NB4 (cell line): ENCODE measurements around the gene HNRNPR.

Experiments
- MYC ChIP-seq: IDR thresholded peaks from 2 replicates; pipeline ENCODE4 v1.6.1; 2011; ENCODE audit warnings: low read depth, low read length
- POLR2A ChIP-seq: IDR thresholded peaks from 2 replicates; pipeline ENCODE4 v1.6.1; 2011; ENCODE audit warnings: mild to moderate bottlenecking; ENCODE audit not compliant: insufficient read length; ENCODE audit errors: extremely low read depth
- TF ChIP-seq, protein P1 (sequence below): IDR thresholded peaks from one replicate; pipeline ENCODE4 v1.5.1; 2012; ENCODE audit warnings: low read depth, low read length
- TF ChIP-seq, protein P2 (sequence below): IDR thresholded peaks from 2 replicates; pipeline ENCODE4 v1.6.1; 2011; ENCODE audit warnings: low read depth, low read length

- TF ChIP-seq, protein P1, sequence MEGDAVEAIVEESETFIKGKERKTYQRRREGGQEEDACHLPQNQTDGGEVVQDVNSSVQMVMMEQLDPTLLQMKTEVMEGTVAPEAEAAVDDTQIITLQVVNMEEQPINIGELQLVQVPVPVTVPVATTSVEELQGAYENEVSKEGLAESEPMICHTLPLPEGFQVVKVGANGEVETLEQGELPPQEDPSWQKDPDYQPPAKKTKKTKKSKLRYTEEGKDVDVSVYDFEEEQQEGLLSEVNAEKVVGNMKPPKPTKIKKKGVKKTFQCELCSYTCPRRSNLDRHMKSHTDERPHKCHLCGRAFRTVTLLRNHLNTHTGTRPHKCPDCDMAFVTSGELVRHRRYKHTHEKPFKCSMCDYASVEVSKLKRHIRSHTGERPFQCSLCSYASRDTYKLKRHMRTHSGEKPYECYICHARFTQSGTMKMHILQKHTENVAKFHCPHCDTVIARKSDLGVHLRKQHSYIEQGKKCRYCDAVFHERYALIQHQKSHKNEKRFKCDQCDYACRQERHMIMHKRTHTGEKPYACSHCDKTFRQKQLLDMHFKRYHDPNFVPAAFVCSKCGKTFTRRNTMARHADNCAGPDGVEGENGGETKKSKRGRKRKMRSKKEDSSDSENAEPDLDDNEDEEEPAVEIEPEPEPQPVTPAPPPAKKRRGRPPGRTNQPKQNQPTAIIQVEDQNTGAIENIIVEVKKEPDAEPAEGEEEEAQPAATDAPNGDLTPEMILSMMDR: no peak
- TF ChIP-seq MYC: no peak
- TF ChIP-seq POLR2A: no peak
- TF ChIP-seq, protein P2, sequence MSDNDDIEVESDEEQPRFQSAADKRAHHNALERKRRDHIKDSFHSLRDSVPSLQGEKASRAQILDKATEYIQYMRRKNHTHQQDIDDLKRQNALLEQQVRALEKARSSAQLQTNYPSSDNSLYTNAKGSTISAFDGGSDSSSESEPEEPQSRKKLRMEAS: no peak
Observed at GRCh38 chr1:23288201-23288600, 55.9 kb downstream of the HNRNPR start.
